GM23338 (cell line): ENCODE measurements around the gene CUX1. TPM values are rescaled to one million over a fixed set of nuclear protein-coding genes. Genes with fewer than 3 reads are reported as not detected.

Experiments
- ATAC-seq: fragments of 200-7000 bp; cut with Tn5 transposase; 3 replicates; pipeline ENCODE4 v1.9.1; 2020
- DNase-seq: peaks from one replicate; pipeline ENCODE4 v3.0.0-alpha.2; 2015; ENCODE audit warnings: low spot score
- H2AFZ ChIP-seq: fragments of 200-600 bp; sonication (generic); 2 replicates; pipeline ENCODE4 v1.8.0; 2016; ENCODE audit warnings: antibody characterized with exemption, mild to moderate bottlenecking, moderate library complexity
- H3F3A ChIP-seq: fragments of 200-600 bp; sonication (generic); replicated peaks from 2 replicates; pipeline ENCODE4 v1.8.0; 2017; ENCODE audit warnings: antibody characterized with exemption, mixed run types, low read depth
- H3K27ac ChIP-seq: fragments of 200-600 bp; sonication (generic); 2 replicates; pipeline ENCODE4 v1.6.1; 2016; ENCODE audit warnings: low read depth
- H3K27me3 ChIP-seq: fragments of 200-600 bp; sonication (generic); 2 replicates; pipeline ENCODE4 v1.8.0; 2016; ENCODE audit warnings: mild to moderate bottlenecking, mixed run types, moderate library complexity; ENCODE audit not compliant: insufficient read depth
- H3K36me3 ChIP-seq: fragments of 200-600 bp; sonication (generic); 2 replicates; pipeline ENCODE4 v1.8.0; 2016; ENCODE audit warnings: mild to moderate bottlenecking; ENCODE audit not compliant: insufficient read depth
- H3K4me1 ChIP-seq: fragments of 200-600 bp; sonication (generic); 2 replicates; pipeline ENCODE4 v1.8.0; 2016; ENCODE audit warnings: mild to moderate bottlenecking, moderate library complexity; ENCODE audit not compliant: insufficient read depth
- H3K4me2 ChIP-seq: fragments of 200-600 bp; sonication (generic); 2 replicates; pipeline ENCODE4 v1.7.1; 2017; ENCODE audit warnings: mixed run types
- H3K4me3 ChIP-seq: fragments of 200-600 bp; sonication (generic); 2 replicates; pipeline ENCODE4 v1.6.1; 2016; ENCODE audit warnings: mixed run types
- H3K79me2 ChIP-seq: fragments of 200-600 bp; sonication (generic); replicated peaks from 2 replicates; pipeline ENCODE4 v1.8.0; 2017; ENCODE audit warnings: mild to moderate bottlenecking; ENCODE audit not compliant: insufficient read depth
- H3K9me2 ChIP-seq: fragments of 200-600 bp; sonication (generic); 2 replicates; pipeline ENCODE4 v1.8.0; 2017; ENCODE audit not compliant: insufficient read depth
- H4K20me1 ChIP-seq: fragments of 200-600 bp; sonication (generic); replicated peaks from 2 replicates; pipeline ENCODE4 v1.8.0; 2017; ENCODE audit warnings: mild to moderate bottlenecking; ENCODE audit not compliant: insufficient read depth
- H3K27ac Mint-ChIP-seq: 2 replicates; pipeline ENCODE4 v1.8.0; 2020; ENCODE audit warnings: inconsistent platforms, mild to moderate bottlenecking, moderate library complexity, mixed read lengths
- H3K27me3 Mint-ChIP-seq: 3 replicates; pipeline ENCODE4 v1.8.0; 2022; ENCODE audit warnings: low read depth, mild to moderate bottlenecking, moderate library complexity, mixed read lengths, inconsistent platforms; ENCODE audit not compliant: insufficient read depth, poor library complexity
- H3K36me3 Mint-ChIP-seq: 3 replicates; pipeline ENCODE4 v1.8.0; 2021; ENCODE audit warnings: low read depth, mild to moderate bottlenecking, inconsistent platforms, moderate library complexity, mixed read lengths
- H3K4me1 Mint-ChIP-seq: 3 replicates; pipeline ENCODE4 v1.8.0; 2020; ENCODE audit warnings: mild to moderate bottlenecking, inconsistent platforms, mixed read lengths
- H3K4me3 Mint-ChIP-seq: 3 replicates; pipeline ENCODE4 v1.8.0; 2021; ENCODE audit warnings: moderate library complexity, mild to moderate bottlenecking, inconsistent platforms, mixed read lengths
- H3K9me3 Mint-ChIP-seq: 3 replicates; pipeline ENCODE4 v1.8.0; 2020; ENCODE audit warnings: moderate library complexity, mild to moderate bottlenecking, inconsistent platforms, mixed read lengths
- CREB1 ChIP-seq: fragments of 250-450 bp; sonication (Bioruptor Pico); IDR thresholded peaks from 2 replicates; pipeline ENCODE4 v1.5.0; 2020; ENCODE audit warnings: low read depth, mild to moderate bottlenecking, moderate library complexity
- JUNB ChIP-seq: IDR thresholded peaks from one replicate; pipeline ENCODE4 v1.6.1; 2016; ENCODE audit warnings: antibody characterized with exemption; ENCODE audit not compliant: unreplicated experiment
- POLR2AphosphoS5 ChIP-seq: IDR thresholded peaks from 2 replicates; pipeline ENCODE4 v1.6.1; 2016; ENCODE audit warnings: antibody characterized with exemption, low read depth
- ZNF114 ChIP-seq: fragments of 250-450 bp; sonication (Bioruptor Pico); IDR thresholded peaks from 2 replicates; pipeline ENCODE4 v1.5.0; 2020; ENCODE audit warnings: mild to moderate bottlenecking, moderate library complexity
- ZNF331 ChIP-seq: fragments of 250-450 bp; sonication (Bioruptor Pico); IDR thresholded peaks from 2 replicates; pipeline ENCODE4 v1.5.0; 2020; ENCODE audit warnings: low read depth, mild to moderate bottlenecking, moderate library complexity
- polyA plus RNA-seq: library from polyadenylated mRNA; unstranded; fragments of >200 nt; fragmentation: Nextera tagmentation; extraction: Ambion mirVana; gene quantifications from 2 replicates; pipeline ENCODE4 v1.2.1, GENCODE V29; 2016
- total RNA-seq: library from RNA; depleted of rRNA; stranded (reverse); fragments of >200 nt; shearing (Covaris generic); gene quantifications from 2 replicates; pipeline ENCODE4 v1.2.3, GENCODE V29; 2014
- TF ChIP-seq, protein P1 (sequence below): fragments of 250-450 bp; sonication (Bioruptor Pico); IDR thresholded peaks from 2 replicates; pipeline ENCODE4 v1.5.0; 2020; ENCODE audit warnings: mild to moderate bottlenecking, moderate library complexity
- TF ChIP-seq, protein P2 (sequence below), 2 experiments: fragments of 200-600 bp in 1 of 2; sonication (generic) in 1 of 2; conservative IDR thresholded peaks; 2 replicates each; pipeline versions ENCODE4 v1.5.1 to v1.6.1; 2016 to 2017; ENCODE audit warnings: antibody characterized with exemption in 2 of 2, low read depth in 2 of 2, mild to moderate bottlenecking in 2 of 2, moderate library complexity in 1 of 2

CUX1 gene
- total and polyA plus RNA-seq, 2 experiments from 2014 or later: 49.9 to 64.0 TPM

DNA sequence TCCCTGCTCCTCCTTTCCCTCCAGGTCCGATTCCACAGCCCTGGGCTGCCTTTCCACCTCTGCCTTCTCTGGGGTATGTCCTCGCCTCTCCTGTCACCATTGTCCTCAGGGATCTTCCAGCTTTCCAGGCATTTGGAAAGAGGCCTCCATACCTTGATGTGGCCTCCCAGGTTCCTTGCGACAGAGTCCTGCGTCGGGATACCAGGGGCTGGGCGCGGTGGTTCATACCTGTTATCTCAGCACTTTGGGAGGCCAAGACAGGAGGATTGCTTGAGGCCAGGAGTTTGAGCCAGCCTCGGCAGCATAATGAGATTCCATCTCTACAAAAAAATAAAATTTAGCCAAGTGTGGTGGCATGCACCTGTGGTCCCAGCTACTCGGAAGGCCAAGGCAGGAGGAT is 171.1 kb downstream of the CUX1 start (continued):
- TF ChIP-seq, protein P1, sequence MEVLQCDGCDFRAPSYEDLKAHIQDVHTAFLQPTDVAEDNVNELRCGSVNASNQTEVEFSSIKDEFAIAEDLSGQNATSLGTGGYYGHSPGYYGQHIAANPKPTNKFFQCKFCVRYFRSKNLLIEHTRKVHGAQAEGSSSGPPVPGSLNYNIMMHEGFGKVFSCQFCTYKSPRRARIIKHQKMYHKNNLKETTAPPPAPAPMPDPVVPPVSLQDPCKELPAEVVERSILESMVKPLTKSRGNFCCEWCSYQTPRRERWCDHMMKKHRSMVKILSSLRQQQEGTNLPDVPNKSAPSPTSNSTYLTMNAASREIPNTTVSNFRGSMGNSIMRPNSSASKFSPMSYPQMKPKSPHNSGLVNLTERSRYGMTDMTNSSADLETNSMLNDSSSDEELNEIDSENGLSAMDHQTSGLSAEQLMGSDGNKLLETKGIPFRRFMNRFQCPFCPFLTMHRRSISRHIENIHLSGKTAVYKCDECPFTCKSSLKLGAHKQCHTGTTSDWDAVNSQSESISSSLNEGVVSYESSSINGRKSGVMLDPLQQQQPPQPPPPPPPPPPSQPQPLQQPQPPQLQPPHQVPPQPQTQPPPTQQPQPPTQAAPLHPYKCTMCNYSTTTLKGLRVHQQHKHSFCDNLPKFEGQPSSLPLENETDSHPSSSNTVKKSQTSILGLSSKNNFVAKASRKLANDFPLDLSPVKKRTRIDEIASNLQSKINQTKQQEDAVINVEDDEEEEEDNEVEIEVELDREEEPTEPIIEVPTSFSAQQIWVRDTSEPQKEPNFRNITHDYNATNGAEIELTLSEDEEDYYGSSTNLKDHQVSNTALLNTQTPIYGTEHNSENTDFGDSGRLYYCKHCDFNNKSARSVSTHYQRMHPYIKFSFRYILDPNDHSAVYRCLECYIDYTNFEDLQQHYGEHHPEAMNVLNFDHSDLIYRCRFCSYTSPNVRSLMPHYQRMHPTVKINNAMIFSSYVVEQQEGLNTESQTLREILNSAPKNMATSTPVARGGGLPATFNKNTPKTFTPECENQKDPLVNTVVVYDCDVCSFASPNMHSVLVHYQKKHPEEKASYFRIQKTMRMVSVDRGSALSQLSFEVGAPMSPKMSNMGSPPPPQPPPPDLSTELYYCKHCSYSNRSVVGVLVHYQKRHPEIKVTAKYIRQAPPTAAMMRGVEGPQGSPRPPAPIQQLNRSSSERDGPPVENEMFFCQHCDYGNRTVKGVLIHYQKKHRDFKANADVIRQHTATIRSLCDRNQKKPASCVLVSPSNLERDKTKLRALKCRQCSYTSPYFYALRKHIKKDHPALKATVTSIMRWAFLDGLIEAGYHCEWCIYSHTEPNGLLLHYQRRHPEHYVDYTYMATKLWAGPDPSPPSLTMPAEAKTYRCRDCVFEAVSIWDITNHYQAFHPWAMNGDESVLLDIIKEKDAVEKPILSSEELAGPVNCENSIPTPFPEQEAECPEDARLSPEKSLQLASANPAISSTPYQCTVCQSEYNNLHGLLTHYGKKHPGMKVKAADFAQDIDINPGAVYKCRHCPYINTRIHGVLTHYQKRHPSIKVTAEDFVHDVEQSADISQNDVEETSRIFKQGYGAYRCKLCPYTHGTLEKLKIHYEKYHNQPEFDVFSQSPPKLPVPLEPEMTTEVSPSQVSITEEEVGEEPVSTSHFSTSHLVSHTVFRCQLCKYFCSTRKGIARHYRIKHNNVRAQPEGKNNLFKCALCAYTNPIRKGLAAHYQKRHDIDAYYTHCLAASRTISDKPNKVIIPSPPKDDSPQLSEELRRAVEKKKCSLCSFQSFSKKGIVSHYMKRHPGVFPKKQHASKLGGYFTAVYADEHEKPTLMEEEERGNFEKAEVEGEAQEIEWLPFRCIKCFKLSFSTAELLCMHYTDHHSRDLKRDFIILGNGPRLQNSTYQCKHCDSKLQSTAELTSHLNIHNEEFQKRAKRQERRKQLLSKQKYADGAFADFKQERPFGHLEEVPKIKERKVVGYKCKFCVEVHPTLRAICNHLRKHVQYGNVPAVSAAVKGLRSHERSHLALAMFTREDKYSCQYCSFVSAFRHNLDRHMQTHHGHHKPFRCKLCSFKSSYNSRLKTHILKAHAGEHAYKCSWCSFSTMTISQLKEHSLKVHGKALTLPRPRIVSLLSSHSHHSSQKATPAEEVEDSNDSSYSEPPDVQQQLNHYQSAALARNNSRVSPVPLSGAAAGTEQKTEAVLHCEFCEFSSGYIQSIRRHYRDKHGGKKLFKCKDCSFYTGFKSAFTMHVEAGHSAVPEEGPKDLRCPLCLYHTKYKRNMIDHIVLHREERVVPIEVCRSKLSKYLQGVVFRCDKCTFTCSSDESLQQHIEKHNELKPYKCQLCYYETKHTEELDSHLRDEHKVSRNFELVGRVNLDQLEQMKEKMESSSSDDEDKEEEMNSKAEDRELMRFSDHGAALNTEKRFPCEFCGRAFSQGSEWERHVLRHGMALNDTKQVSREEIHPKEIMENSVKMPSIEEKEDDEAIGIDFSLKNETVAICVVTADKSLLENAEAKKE (CRISPR knock-in tag): no peak

DNA sequence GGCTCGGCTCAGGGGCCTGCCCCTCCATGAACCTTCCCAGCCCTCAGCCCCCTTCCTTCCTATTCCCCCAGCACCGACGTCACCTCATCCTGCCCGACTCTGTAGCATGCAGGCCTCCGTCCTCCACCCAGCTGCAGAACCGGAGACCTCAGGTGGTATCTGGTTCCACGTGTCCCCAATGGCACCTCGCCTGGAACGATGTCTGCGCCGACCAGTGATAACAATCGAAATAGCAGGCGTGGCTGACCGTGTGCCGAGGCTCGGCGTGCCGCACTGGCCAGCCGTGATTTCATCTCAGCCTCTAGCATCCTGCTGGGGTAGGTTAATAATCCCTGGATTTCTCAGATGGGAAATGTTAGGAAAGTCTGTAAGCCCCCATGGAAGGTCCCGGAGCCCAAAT is 171.7 kb downstream of the CUX1 start:
- no peak overlapping the region for H3K4me3 Mint-ChIP-seq
- no peaks in the 10 kb centered on the region for H3K9me3 Mint-ChIP-seq
- Histone ChIP-seq H3K36me3 (no peaks in the 10 kb centered on the region), H3K4me3 (no peak overlapping the region), H3K27me3 (no peaks in the 10 kb centered on the region), H3F3A (no peaks in the 10 kb centered on the region), H3K27ac (no peak overlapping the region), H3K9me2 (no peaks in the 10 kb centered on the region), H3K4me1 (peaks cover 24% of the 10 kb centered on the region), H4K20me1 (peaks cover 9% of the 10 kb centered on the region; the same call in 1 of the 2 replicates), H2AFZ (no peak overlapping the region), H3K4me2 (no peak overlapping the region), H3K79me2 (peaks cover 70% of the 10 kb centered on the region)
- H3K27ac Mint-ChIP-seq: no peak overlapping the region; the same call in 1 of the 2 replicates
- peaks cover 10% of the 10 kb centered on the region for H3K27me3 Mint-ChIP-seq
- peaks cover 11% of the 10 kb centered on the region for H3K36me3 Mint-ChIP-seq
- peaks cover 46% of the 10 kb centered on the region for H3K4me1 Mint-ChIP-seq
- DNase-seq (no peak), ATAC-seq (no peak)
- TF ChIP-seq, protein P1 (CRISPR knock-in tag): no peak
- TF ChIP-seq, protein P2, sequence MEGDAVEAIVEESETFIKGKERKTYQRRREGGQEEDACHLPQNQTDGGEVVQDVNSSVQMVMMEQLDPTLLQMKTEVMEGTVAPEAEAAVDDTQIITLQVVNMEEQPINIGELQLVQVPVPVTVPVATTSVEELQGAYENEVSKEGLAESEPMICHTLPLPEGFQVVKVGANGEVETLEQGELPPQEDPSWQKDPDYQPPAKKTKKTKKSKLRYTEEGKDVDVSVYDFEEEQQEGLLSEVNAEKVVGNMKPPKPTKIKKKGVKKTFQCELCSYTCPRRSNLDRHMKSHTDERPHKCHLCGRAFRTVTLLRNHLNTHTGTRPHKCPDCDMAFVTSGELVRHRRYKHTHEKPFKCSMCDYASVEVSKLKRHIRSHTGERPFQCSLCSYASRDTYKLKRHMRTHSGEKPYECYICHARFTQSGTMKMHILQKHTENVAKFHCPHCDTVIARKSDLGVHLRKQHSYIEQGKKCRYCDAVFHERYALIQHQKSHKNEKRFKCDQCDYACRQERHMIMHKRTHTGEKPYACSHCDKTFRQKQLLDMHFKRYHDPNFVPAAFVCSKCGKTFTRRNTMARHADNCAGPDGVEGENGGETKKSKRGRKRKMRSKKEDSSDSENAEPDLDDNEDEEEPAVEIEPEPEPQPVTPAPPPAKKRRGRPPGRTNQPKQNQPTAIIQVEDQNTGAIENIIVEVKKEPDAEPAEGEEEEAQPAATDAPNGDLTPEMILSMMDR (conservative IDR thresholded peaks at IDR 0.05; ENCODE audit: low read depth in 2 of 2): no peak
- TF ChIP-seq ZNF114 (CRISPR knock-in tag): no peak
- no peak for TF ChIP-seq CREB1 (CRISPR knock-in tag)
- no peak for TF ChIP-seq ZNF331 (CRISPR knock-in tag)
- TF ChIP-seq JUNB: no peak
- TF ChIP-seq POLR2AphosphoS5: no peak
